ENCODE results near the gene POLR2J. TPM values are rescaled to one million over a fixed set of nuclear protein-coding genes. Genes with fewer than 3 reads are reported as not detected.
"Not testable (repeated sequence)": the region's sequence is repeated elsewhere in the genome, so short reads cannot be mapped to it uniquely, and the experiment has no call there.

The POLR2J gene
- total and polyA plus RNA-seq, 2 donors: 67.1 to 76.0 TPM

DNA sequence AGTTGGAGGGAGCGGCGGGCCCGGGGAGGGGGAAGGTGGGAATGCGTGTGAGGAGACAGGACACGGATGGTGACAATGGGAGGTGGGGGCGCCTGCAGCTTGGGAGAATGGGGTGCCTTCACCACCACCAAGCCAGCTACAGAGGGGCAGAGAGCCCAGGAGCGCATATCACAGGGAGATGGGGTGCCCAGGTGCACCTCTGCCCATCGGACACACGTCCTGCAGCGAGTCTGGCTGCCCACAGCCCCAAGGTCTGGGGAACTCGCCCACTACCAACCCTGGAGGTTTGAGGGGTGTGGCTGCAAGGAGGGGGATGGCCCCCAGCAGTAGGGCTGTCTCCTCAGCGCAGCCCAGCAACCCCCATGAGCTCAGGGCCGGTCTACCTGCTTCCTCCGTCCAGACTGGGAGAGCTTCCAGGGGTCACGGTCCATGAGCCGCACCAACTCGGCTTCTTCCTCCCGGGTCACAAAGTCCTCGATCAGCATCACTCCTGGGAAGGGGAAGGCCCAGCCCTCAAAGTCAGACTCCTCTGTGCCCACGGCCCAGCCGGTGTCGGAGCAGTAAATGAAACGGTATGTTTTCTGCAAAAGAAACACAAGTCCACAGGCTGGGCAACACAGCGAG lies 19.4 kb downstream of the POLR2J start:
- WGBS: 98% methylated on average over 24 of the region's 24 CpGs
- Histone ChIP-seq H3K36me3 (ENCODE audit: control insufficient read depth in 2 of 2, insufficient read depth in 2 of 2, low read length in 1 of 2) (peaks cover 38 to 44% of the 10 kb centered on the region in 2 donors), H3K4me3 (ENCODE audit: low read length in 2 of 2) (no peak overlapping the region), H3K27me3 (ENCODE audit: control insufficient read depth in 2 of 2, insufficient read depth in 1 of 2, low read length in 1 of 2) (no peaks in the 10 kb centered on the region), H3K27ac (ENCODE audit: low read depth in 1 of 2, low read length in 1 of 2) (no peak overlapping the region), H3K9me3 (ENCODE audit: control insufficient read depth in 2 of 2, insufficient read depth in 1 of 2, low read length in 1 of 2) (no peaks in the 10 kb centered on the region), H3K4me1 (ENCODE audit: control insufficient read depth in 2 of 2, insufficient read depth in 2 of 2, low read length in 2 of 2) (peaks cover 4 to 7% of the 10 kb centered on the region in 2 donors)
- no peak for DNase-seq (ENCODE audit: low read depth in 6 of 9, low spot score in 9 of 9)

GRCh38 chr7:102457352-102457924 lies 21.3 kb downstream of the POLR2J start:
- DNase-seq (ENCODE audit: low read depth in 6 of 9, low spot score in 9 of 9): no peak
- peaks cover 38 to 44% of the 10 kb centered on the region in 2 donors for H3K36me3 ChIP-seq (ENCODE audit: control insufficient read depth in 2 of 2, insufficient read depth in 2 of 2, low read length in 1 of 2)
- 98% methylated on average over 40 of the region's 40 CpGs for WGBS

GRCh38 chr7:102456327-102456726 lies 22.4 kb downstream of the POLR2J start:
- peaks cover 38 to 44% of the 10 kb centered on the region in 2 donors for H3K36me3 ChIP-seq (ENCODE audit: control insufficient read depth in 2 of 2, insufficient read depth in 2 of 2, low read length in 1 of 2)
- no peak overlapping the region for H3K27ac ChIP-seq (ENCODE audit: low read depth in 1 of 2, low read length in 1 of 2)
- no peaks in the 10 kb centered on the region for H3K27me3 ChIP-seq (ENCODE audit: control insufficient read depth in 2 of 2, insufficient read depth in 1 of 2, low read length in 1 of 2)
- DNase-seq (ENCODE audit: low read depth in 6 of 9, low spot score in 9 of 9): no peak
- no peaks in the 10 kb centered on the region for H3K9me3 ChIP-seq (ENCODE audit: control insufficient read depth in 2 of 2, insufficient read depth in 1 of 2, low read length in 1 of 2)
- peaks cover 0 to 3% of the 10 kb centered on the region in 2 donors for H3K4me1 ChIP-seq (ENCODE audit: control insufficient read depth in 2 of 2, insufficient read depth in 2 of 2, low read length in 2 of 2)
- no peak overlapping the region for H3K4me3 ChIP-seq (ENCODE audit: low read length in 2 of 2)
- 94% methylated on average over 10 of the region's 10 CpGs for WGBS

More at GRCh38 chr7:102457352-102457924, 21.3 kb downstream of the POLR2J start:
- Histone ChIP-seq H3K4me3 (ENCODE audit: low read length in 2 of 2) (no peak overlapping the region), H3K27me3 (ENCODE audit: control insufficient read depth in 2 of 2, insufficient read depth in 1 of 2, low read length in 1 of 2) (no peaks in the 10 kb centered on the region), H3K4me1 (ENCODE audit: control insufficient read depth in 2 of 2, insufficient read depth in 2 of 2, low read length in 2 of 2) (no peaks in the 10 kb centered on the region), H3K9me3 (ENCODE audit: control insufficient read depth in 2 of 2, insufficient read depth in 1 of 2, low read length in 1 of 2) (no peaks in the 10 kb centered on the region), H3K27ac (ENCODE audit: low read depth in 1 of 2, low read length in 1 of 2) (no peak overlapping the region)

- peaks cover 38 to 44% of the 10 kb centered on the region in 2 donors for H3K36me3 ChIP-seq (ENCODE audit: control insufficient read depth in 2 of 2, insufficient read depth in 2 of 2, low read length in 1 of 2)
- no peak for DNase-seq (ENCODE audit: low read depth in 6 of 9, low spot score in 9 of 9)
These were observed 23.1 kb downstream of the POLR2J start for GRCh38 chr7:102455596-102455995.

GRCh38 chr7:102454932-102455331 lies 23.8 kb downstream of the POLR2J start:
- H3K27ac ChIP-seq (ENCODE audit: low read depth in 1 of 2, low read length in 1 of 2); H3K9me3 ChIP-seq (ENCODE audit: control insufficient read depth in 2 of 2, insufficient read depth in 1 of 2, low read length in 1 of 2); H3K4me3 ChIP-seq (ENCODE audit: low read length in 2 of 2); DNase-seq (ENCODE audit: low read depth in 6 of 9, low spot score in 9 of 9); H3K4me1 ChIP-seq (ENCODE audit: control insufficient read depth in 2 of 2, insufficient read depth in 2 of 2, low read length in 2 of 2); H3K27me3 ChIP-seq (ENCODE audit: control insufficient read depth in 2 of 2, insufficient read depth in 1 of 2, low read length in 1 of 2): not testable (repeated sequence)
- peaks cover 38 to 44% of the 10 kb centered on the region in 2 donors for H3K36me3 ChIP-seq (ENCODE audit: control insufficient read depth in 2 of 2, insufficient read depth in 2 of 2, low read length in 1 of 2)
- 97% methylated on average over 10 of the region's 10 CpGs for WGBS

More at GRCh38 chr7:102455596-102455995, 23.1 kb downstream of the POLR2J start:
- 98% methylated on average over 11 of the region's 11 CpGs for WGBS
- Histone ChIP-seq H3K9me3 (ENCODE audit: control insufficient read depth in 2 of 2, insufficient read depth in 1 of 2, low read length in 1 of 2) (no peaks in the 10 kb centered on the region), H3K27ac (ENCODE audit: low read depth in 1 of 2, low read length in 1 of 2) (no peak overlapping the region), H3K4me1 (ENCODE audit: control insufficient read depth in 2 of 2, insufficient read depth in 2 of 2, low read length in 2 of 2) (peaks cover 0 to 3% of the 10 kb centered on the region in 2 donors), H3K27me3 (ENCODE audit: control insufficient read depth in 2 of 2, insufficient read depth in 1 of 2, low read length in 1 of 2) (no peaks in the 10 kb centered on the region), H3K4me3 (ENCODE audit: low read length in 2 of 2) (no peak overlapping the region)

DNA sequence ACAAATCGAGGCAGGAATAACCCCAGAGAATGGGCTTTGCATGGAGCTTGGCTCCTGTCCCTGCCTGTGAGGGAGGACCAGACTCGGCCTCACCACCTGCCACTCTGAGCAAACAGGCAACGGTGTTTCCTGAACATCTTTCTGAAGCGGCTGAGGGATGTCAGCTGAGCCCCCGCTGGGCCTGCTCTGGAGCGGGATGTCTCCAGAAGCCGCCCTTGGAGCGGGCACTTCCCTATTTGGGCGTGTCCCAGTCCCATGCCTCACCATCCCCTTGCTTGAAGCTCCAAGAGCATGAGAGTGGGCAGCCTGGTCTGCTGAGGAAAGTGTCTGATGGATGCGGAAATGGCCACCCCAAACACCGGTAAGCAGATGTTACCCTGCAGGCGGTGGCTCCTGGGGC lies 24.3 kb downstream of the POLR2J start:
- Histone ChIP-seq H3K27me3 (ENCODE audit: control insufficient read depth in 2 of 2, insufficient read depth in 1 of 2, low read length in 1 of 2) (no peaks in the 10 kb centered on the region), H3K27ac (ENCODE audit: low read depth in 1 of 2, low read length in 1 of 2) (no peak overlapping the region), H3K36me3 (ENCODE audit: control insufficient read depth in 2 of 2, insufficient read depth in 2 of 2, low read length in 1 of 2) (peaks cover 36 to 41% of the 10 kb centered on the region in 2 donors), H3K9me3 (ENCODE audit: control insufficient read depth in 2 of 2, insufficient read depth in 1 of 2, low read length in 1 of 2) (no peaks in the 10 kb centered on the region), H3K4me3 (ENCODE audit: low read length in 2 of 2) (no peak overlapping the region), H3K4me1 (ENCODE audit: control insufficient read depth in 2 of 2, insufficient read depth in 2 of 2, low read length in 2 of 2) (peaks cover 0 to 3% of the 10 kb centered on the region in 2 donors)
- 92% methylated on average over 12 of the region's 12 CpGs for WGBS
- DNase-seq (ENCODE audit: low read depth in 6 of 9, low spot score in 9 of 9): no peak

GRCh38 chr7:102453319-102453718 lies 25.4 kb downstream of the POLR2J start:
- no peaks in the 10 kb centered on the region for H3K27me3 ChIP-seq (ENCODE audit: control insufficient read depth in 2 of 2, insufficient read depth in 1 of 2, low read length in 1 of 2)
- H3K27ac ChIP-seq (ENCODE audit: low read depth in 1 of 2, low read length in 1 of 2): no peak overlapping the region
- no peak for DNase-seq (ENCODE audit: low read depth in 6 of 9, low spot score in 9 of 9)
- 95% methylated on average over 7 of the region's 7 CpGs for WGBS
- H3K4me3 ChIP-seq (ENCODE audit: low read length in 2 of 2): no peak overlapping the region
- H3K4me1 ChIP-seq (ENCODE audit: control insufficient read depth in 2 of 2, insufficient read depth in 2 of 2, low read length in 2 of 2): peaks cover 0 to 3% of the 10 kb centered on the region in 2 donors
- H3K36me3 ChIP-seq (ENCODE audit: control insufficient read depth in 2 of 2, insufficient read depth in 2 of 2, low read length in 1 of 2): peaks cover 32 to 34% of the 10 kb centered on the region in 2 donors
- H3K9me3 ChIP-seq (ENCODE audit: control insufficient read depth in 2 of 2, insufficient read depth in 1 of 2, low read length in 1 of 2): no peaks in the 10 kb centered on the region

DNA sequence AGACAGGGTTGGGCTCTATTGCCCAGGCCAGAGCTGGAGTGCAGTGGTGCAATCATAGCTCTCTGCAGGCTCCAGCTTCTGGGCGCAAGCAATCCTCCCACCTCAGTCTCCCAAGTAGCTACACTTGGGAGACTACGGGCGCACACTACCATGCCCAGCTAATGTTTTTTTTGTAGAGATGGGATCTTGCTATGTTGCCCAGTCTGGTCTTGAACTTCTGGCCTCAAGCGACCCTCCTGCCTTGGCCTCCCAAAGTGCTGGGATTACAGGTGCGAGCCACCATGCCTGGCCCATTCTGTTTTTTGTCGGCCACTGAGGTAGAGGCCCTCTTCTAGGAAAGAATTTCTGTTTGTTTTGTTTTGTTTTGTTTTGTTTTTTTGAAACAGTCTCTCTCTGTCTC lies 26.3 kb downstream of the POLR2J start:
- 93% methylated on average over 6 of the region's 6 CpGs for WGBS
- H3K27ac ChIP-seq (ENCODE audit: low read depth in 1 of 2, low read length in 1 of 2): no peak overlapping the region
- DNase-seq (ENCODE audit: low read depth in 6 of 9, low spot score in 9 of 9): no peak
- peaks cover 33 to 34% of the 10 kb centered on the region in 2 donors for H3K36me3 ChIP-seq (ENCODE audit: control insufficient read depth in 2 of 2, insufficient read depth in 2 of 2, low read length in 1 of 2)
- peaks cover 0 to 3% of the 10 kb centered on the region in 2 donors for H3K4me1 ChIP-seq (ENCODE audit: control insufficient read depth in 2 of 2, insufficient read depth in 2 of 2, low read length in 2 of 2)
- no peaks in the 10 kb centered on the region for H3K27me3 ChIP-seq (ENCODE audit: control insufficient read depth in 2 of 2, insufficient read depth in 1 of 2, low read length in 1 of 2)
- no peak overlapping the region for H3K4me3 ChIP-seq (ENCODE audit: low read length in 2 of 2)
- no peaks in the 10 kb centered on the region for H3K9me3 ChIP-seq (ENCODE audit: control insufficient read depth in 2 of 2, insufficient read depth in 1 of 2, low read length in 1 of 2)

DNA sequence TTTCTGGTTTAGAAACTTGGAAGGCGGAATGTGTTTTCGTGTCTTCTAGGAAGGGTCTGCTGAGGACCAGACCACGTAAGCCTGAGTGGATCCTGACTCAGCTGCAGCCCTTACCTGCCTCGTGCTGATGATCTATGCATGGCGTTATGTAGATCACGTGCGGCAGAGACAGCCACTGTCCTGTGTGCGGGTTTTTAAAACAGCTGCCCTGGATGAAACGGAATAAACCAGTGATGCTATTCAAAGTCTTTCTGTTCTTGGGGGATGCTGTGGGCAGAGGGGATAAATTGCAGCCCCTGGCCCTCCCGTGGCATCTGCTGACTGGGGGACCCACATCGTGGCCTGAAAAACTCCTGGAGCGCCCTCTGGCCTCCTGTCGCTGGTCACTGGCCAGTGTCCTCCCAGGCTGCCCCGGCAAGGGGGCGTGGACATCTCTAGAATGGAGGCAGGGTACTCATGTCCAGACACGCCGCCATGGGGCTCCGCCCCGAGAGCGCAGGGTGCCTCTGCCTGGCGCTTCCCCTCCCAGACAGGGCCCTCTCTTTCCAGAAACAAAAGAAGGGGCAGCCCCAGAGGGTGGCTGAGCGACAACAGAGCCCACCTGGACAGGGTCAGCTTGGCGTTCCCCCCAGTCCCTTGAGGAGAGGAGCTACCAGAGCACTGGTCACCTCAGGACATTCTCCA lies 27.2 kb downstream of the POLR2J start:
- peaks cover 0 to 3% of the 10 kb centered on the region in 2 donors for H3K4me1 ChIP-seq (ENCODE audit: control insufficient read depth in 2 of 2, insufficient read depth in 2 of 2, low read length in 2 of 2)
- H3K9me3 ChIP-seq (ENCODE audit: control insufficient read depth in 2 of 2, insufficient read depth in 1 of 2, low read length in 1 of 2): no peaks in the 10 kb centered on the region
- no peak for DNase-seq (ENCODE audit: low read depth in 6 of 9, low spot score in 9 of 9)
- 92% methylated on average over 23 of the region's 23 CpGs for WGBS
- peaks cover 34 to 35% of the 10 kb centered on the region in 2 donors for H3K36me3 ChIP-seq (ENCODE audit: control insufficient read depth in 2 of 2, insufficient read depth in 2 of 2, low read length in 1 of 2)
- H3K4me3 ChIP-seq (ENCODE audit: low read length in 2 of 2): no peak overlapping the region
- H3K27ac ChIP-seq (ENCODE audit: low read depth in 1 of 2, low read length in 1 of 2): no peak overlapping the region
- H3K27me3 ChIP-seq (ENCODE audit: control insufficient read depth in 2 of 2, insufficient read depth in 1 of 2, low read length in 1 of 2): no peaks in the 10 kb centered on the region
